ENCODE measurements around the gene ARHGEF19.
"Not testable (repeated sequence)": the region's sequence is repeated elsewhere in the genome, so short reads cannot be mapped to it uniquely, and the experiment has no call there.

Gene ARHGEF19

GRCh38 chr1:16172218-16172830 is 40.1 kb downstream of the ARHGEF19 start:
- Histone ChIP-seq H3K27ac (ENCODE audit: low read length) (no peak overlapping the region), H3K4me2 (ENCODE audit: low read length) (no peak overlapping the region), H3K36me3 (replicated peaks; ENCODE audit: low read depth, low read length) (no peaks in the 10 kb centered on the region), H3K27me3 (ENCODE audit: low read depth, low read length) (no peaks in the 10 kb centered on the region), H3K9ac (ENCODE audit: low read length) (no peak overlapping the region), H2AFZ (ENCODE audit: low read depth, low read length) (no peak overlapping the region), H3K9me3 (ENCODE audit: insufficient read depth, low read length) (no peaks in the 10 kb centered on the region), H3K79me2 (ENCODE audit: low read length) (no peaks in the 10 kb centered on the region), H3K4me3 (ENCODE audit: low read length) (no peak overlapping the region), H4K20me1 (ENCODE audit: insufficient read depth, low read length) (no peaks in the 10 kb centered on the region), H3K4me1 (ENCODE audit: low read length) (peaks cover 10% of the 10 kb centered on the region)
- TF ChIP-seq, protein P1, sequence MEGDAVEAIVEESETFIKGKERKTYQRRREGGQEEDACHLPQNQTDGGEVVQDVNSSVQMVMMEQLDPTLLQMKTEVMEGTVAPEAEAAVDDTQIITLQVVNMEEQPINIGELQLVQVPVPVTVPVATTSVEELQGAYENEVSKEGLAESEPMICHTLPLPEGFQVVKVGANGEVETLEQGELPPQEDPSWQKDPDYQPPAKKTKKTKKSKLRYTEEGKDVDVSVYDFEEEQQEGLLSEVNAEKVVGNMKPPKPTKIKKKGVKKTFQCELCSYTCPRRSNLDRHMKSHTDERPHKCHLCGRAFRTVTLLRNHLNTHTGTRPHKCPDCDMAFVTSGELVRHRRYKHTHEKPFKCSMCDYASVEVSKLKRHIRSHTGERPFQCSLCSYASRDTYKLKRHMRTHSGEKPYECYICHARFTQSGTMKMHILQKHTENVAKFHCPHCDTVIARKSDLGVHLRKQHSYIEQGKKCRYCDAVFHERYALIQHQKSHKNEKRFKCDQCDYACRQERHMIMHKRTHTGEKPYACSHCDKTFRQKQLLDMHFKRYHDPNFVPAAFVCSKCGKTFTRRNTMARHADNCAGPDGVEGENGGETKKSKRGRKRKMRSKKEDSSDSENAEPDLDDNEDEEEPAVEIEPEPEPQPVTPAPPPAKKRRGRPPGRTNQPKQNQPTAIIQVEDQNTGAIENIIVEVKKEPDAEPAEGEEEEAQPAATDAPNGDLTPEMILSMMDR (IDR thresholded peaks at IDR 0.05; ENCODE audit: low read depth, low read length) = no peak
- TF ChIP-seq EZH2phosphoT487 (IDR thresholded peaks at IDR 0.05; ENCODE audit: low read depth) = no peak

- H3K4me2 ChIP-seq (ENCODE audit: low read length) = no peak overlapping the region
- no peaks in the 10 kb centered on the region for H3K27me3 ChIP-seq (ENCODE audit: low read depth, low read length)
- peaks cover 10% of the 10 kb centered on the region for H3K4me1 ChIP-seq (ENCODE audit: low read length)
- no peak overlapping the region for H3K27ac ChIP-seq (ENCODE audit: low read length)
- H3K9ac ChIP-seq (ENCODE audit: low read length) = no peak overlapping the region
- no peaks in the 10 kb centered on the region for H3K36me3 ChIP-seq (replicated peaks; ENCODE audit: low read depth, low read length)
- H4K20me1 ChIP-seq (ENCODE audit: insufficient read depth, low read length) = no peaks in the 10 kb centered on the region
- no peaks in the 10 kb centered on the region for H3K9me3 ChIP-seq (ENCODE audit: insufficient read depth, low read length)
- no peaks in the 10 kb centered on the region for H3K79me2 ChIP-seq (ENCODE audit: low read length)
- TF ChIP-seq, protein P1 (IDR thresholded peaks at IDR 0.05; ENCODE audit: low read depth, low read length) = no peak
- no peak for TF ChIP-seq EZH2phosphoT487 (IDR thresholded peaks at IDR 0.05; ENCODE audit: low read depth)
- H3K4me3 ChIP-seq (ENCODE audit: low read length) = no peak overlapping the region
- H2AFZ ChIP-seq (ENCODE audit: low read depth, low read length) = no peak overlapping the region
Observed at GRCh38 chr1:16171314-16172151, 40.9 kb downstream of the ARHGEF19 start.

DNA sequence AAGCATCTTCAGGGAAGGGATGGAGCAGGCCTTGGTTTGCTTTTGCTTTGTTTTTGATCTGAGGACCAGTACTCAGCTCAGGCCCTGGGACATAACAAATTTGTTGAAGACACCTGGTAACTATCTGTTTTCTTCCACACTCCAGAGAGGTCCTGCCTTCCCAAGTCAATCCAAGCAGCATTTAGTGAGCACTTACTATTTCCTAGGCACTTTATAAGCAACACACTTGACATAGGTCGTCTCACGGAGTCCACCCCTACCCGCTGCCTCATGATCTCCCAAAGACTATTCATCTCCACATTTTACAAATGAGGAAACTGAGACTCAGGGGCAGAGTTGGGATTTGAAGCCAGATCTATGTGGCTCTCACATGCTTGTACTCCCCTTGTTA is 42.2 kb downstream of the ARHGEF19 start:
- Histone ChIP-seq H3K9me3 (ENCODE audit: insufficient read depth, low read length) (no peaks in the 10 kb centered on the region), H3K4me3 (ENCODE audit: low read length) (no peak overlapping the region), H3K79me2 (ENCODE audit: low read length) (no peaks in the 10 kb centered on the region), H3K4me2 (ENCODE audit: low read length) (no peak overlapping the region), H4K20me1 (ENCODE audit: insufficient read depth, low read length) (no peaks in the 10 kb centered on the region), H3K9ac (ENCODE audit: low read length) (no peak overlapping the region), H2AFZ (ENCODE audit: low read depth, low read length) (no peak overlapping the region), H3K27ac (ENCODE audit: low read length) (no peak overlapping the region), H3K27me3 (ENCODE audit: low read depth, low read length) (no peaks in the 10 kb centered on the region), H3K36me3 (replicated peaks; ENCODE audit: low read depth, low read length) (no peaks in the 10 kb centered on the region), H3K4me1 (ENCODE audit: low read length) (peaks cover 10% of the 10 kb centered on the region)
- TF ChIP-seq, protein P1 (IDR thresholded peaks at IDR 0.05; ENCODE audit: low read depth, low read length) = no peak
- TF ChIP-seq EZH2phosphoT487 (IDR thresholded peaks at IDR 0.05; ENCODE audit: low read depth) = no peak

- no peak overlapping the region for H3K27ac ChIP-seq (ENCODE audit: low read length)
- no peak overlapping the region; the same call in 1 of the 2 replicates for H2AFZ ChIP-seq (ENCODE audit: low read depth, low read length)
- no peak overlapping the region for H3K9ac ChIP-seq (ENCODE audit: low read length)
- peak overlapping the region; percentile 87; the same call in 1 of the 2 replicates for H3K4me3 ChIP-seq (ENCODE audit: low read length)
- peak overlapping the region; percentile 93 for H3K4me2 ChIP-seq (ENCODE audit: low read length)
- H3K79me2 ChIP-seq (ENCODE audit: low read length) = no peaks in the 10 kb centered on the region
- H3K36me3 ChIP-seq (replicated peaks; ENCODE audit: low read depth, low read length) = no peaks in the 10 kb centered on the region
- no peaks in the 10 kb centered on the region for H4K20me1 ChIP-seq (ENCODE audit: insufficient read depth, low read length)
- no peaks in the 10 kb centered on the region for H3K9me3 ChIP-seq (ENCODE audit: insufficient read depth, low read length)
- peaks cover 10% of the 10 kb centered on the region for H3K4me1 ChIP-seq (ENCODE audit: low read length)
- no peaks in the 10 kb centered on the region for H3K27me3 ChIP-seq (ENCODE audit: low read depth, low read length)
- TF ChIP-seq EZH2phosphoT487 (IDR thresholded peaks at IDR 0.05; ENCODE audit: low read depth) = no peak
Observed at GRCh38 chr1:16168622-16169360, 43.7 kb downstream of the ARHGEF19 start.

- H4K20me1 ChIP-seq (ENCODE audit: insufficient read depth, low read length); H2AFZ ChIP-seq (ENCODE audit: low read depth, low read length); H3K79me2 ChIP-seq (ENCODE audit: low read length); H3K36me3 ChIP-seq (replicated peaks; ENCODE audit: low read depth, low read length); H3K9me3 ChIP-seq (ENCODE audit: insufficient read depth, low read length); H3K27ac ChIP-seq (ENCODE audit: low read length); H3K27me3 ChIP-seq (ENCODE audit: low read depth, low read length): not testable (repeated sequence)
- H3K9ac ChIP-seq (ENCODE audit: low read length) = peak overlapping the region; percentile 83; the same call in 1 of the 2 replicates
- H3K4me3 ChIP-seq (ENCODE audit: low read length) = peak overlapping the region; percentile 87
- H3K4me1 ChIP-seq (ENCODE audit: low read length) = peaks cover 10% of the 10 kb centered on the region
- H3K4me2 ChIP-seq (ENCODE audit: low read length) = peak overlapping the region; percentile 93
Observed at GRCh38 chr1:16168144-16168495, 44.3 kb downstream of the ARHGEF19 start.

Data from OCI-LY3 (cell line).